ENCODE measurements around the gene SOCS3. TPM values are rescaled to one million over a fixed set of nuclear protein-coding genes. Genes with fewer than 3 reads are reported as not detected.

Gene SOCS3
- total RNA-seq, 2 donors from 2014 or later = 10.6 to 59.6 TPM

DNA sequence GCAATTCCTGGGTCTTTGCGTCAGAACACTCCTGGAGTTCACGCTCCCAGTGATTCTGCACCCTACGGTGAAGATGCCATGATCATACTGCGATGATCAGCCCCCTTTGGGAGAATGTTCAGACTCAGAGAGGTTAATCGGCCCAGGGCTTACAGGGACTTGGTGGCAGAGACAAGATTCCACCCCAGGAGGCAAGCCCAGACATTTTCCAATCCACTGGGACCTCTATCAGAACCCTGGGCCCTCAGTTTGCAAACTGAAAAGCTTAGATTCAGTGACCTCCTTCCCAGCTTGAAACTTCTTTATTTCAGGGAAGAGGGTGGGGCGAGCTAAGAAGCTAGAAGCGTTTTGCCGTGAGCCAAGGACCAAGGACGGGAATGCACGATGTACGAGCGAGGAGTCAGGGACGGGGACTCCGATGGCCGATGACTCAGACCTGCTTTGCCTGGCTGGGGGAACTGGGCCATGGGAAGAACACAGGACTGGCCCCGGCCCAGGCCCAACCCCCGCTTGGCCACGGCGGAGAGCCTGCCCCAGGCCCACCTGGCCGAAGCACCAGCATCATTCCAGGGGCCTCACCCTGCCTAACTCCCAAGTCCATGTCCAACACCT is 34.7 kb downstream of the SOCS3 start:
- Histone ChIP-seq H3K27ac (peak overlapping the region; percentile 46 to 57), H3K4me1 (replicated peaks) (no peaks in the 10 kb centered on the region), H3K9me3 (no peaks in the 10 kb centered on the region), H3K36me3 (no peaks in the 10 kb centered on the region), H3K4me3 (no peak overlapping the region), H3K27me3 (replicated peaks; ENCODE audit: insufficient read depth) (no peaks in the 10 kb centered on the region)
- 36% methylated on average over 20 of the region's 20 CpGs for WGBS
- no peak for DNase-seq (ENCODE audit: low spot score)
- TF ChIP-seq CTCF (IDR thresholded peaks at IDR 0.05) = no peak
- intact Hi-C loops (cut with DNase I) = no loop called here

DNA sequence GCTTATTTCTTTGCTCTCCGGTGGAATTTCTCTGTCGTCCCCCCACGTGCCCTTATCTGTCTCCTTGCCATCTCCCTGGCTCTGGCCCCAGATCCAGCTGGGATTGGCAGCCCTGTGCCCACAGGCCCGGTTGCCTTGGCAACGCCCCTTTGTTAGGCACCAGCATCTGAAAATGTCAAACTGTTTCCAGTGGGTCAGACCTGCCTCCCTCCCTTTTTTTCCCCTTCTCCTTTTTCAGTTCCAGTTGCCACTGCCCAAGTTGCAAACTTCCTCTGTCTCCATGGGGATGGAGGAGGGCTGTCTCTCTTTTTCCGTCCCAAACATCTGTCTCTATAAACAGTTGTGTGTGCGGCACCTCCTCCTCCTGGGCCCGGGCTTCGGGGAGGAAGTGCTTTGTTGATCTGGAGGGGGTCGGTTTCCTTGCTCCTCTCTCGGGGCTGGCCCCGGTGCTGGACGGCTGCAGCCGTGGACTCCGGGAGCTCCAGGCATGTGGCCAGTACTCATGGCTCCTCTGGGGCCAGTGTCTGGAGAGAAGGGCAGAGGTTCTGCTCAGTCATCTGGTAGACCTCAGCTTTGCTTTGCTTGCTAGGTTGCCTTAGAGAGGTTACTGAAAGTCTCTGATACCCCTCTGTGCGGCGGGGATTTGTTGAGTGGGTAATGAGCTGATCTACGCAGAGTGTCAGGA is 35.3 kb downstream of the SOCS3 start:
- TF ChIP-seq POLR2AphosphoS5 (IDR thresholded peaks at IDR 0.05) (peak; percentile 44), POLR2A (IDR thresholded peaks at IDR 0.05) (no peak)
- Histone ChIP-seq H3K9me3 (no peaks in the 10 kb centered on the region), H3K27me3 (replicated peaks; ENCODE audit: insufficient read depth) (no peaks in the 10 kb centered on the region), H3K27ac (peak overlapping the region; percentile 46 to 57), H3K36me3 (no peaks in the 10 kb centered on the region), H3K4me3 (no peak overlapping the region), H3K4me1 (replicated peaks) (no peaks in the 10 kb centered on the region)
- no peak for DNase-seq (ENCODE audit: low spot score)
- intact Hi-C loops (cut with DNase I) = no loop called here
- 16% methylated on average over 18 of the region's 18 CpGs for WGBS

DNA sequence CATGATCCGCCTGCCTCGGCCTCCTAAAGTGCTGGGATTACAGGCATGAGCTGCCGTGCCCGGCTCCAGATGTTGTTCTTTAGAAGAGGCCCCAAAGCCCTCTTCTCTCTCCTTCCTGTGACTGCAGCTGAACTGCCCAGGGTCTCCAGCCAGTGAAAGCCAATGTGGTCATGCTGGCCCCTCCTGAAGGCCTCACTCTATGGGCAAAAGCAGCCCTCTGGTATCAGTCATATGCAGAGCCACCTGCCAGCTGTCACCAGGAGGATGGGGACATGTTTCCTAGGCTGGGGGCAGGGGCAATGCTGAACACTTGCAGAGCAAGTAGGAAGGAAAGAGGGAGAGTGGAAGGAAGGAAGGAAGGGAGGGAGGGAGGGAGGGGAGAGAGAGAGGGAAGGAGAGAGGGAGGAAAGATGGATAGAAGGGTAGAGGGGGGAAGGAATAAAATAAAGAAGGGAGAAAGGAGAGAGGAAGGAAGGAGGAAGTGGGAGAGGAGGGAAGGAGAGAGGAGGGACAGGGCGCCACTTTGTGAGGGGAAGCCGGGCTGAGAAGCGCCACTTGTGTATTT is 36.0 kb downstream of the SOCS3 start:
- Histone ChIP-seq H3K36me3 (no peaks in the 10 kb centered on the region), H3K9me3 (no peaks in the 10 kb centered on the region), H3K4me1 (replicated peaks) (no peaks in the 10 kb centered on the region), H3K27ac (peak overlapping the region; percentile 45 to 46), H3K4me3 (no peak overlapping the region), H3K27me3 (replicated peaks; ENCODE audit: insufficient read depth) (no peaks in the 10 kb centered on the region)
- intact Hi-C loops (cut with DNase I) = no loop called here
- TF ChIP-seq POLR2AphosphoS5 (IDR thresholded peaks at IDR 0.05) (no peak), CTCF (IDR thresholded peaks at IDR 0.05) (no peak), POLR2A (IDR thresholded peaks at IDR 0.05) (no peak)
- DNase-seq (ENCODE audit: low spot score) = no peak
- 42% methylated on average over 7 of the region's 7 CpGs for WGBS

DNA sequence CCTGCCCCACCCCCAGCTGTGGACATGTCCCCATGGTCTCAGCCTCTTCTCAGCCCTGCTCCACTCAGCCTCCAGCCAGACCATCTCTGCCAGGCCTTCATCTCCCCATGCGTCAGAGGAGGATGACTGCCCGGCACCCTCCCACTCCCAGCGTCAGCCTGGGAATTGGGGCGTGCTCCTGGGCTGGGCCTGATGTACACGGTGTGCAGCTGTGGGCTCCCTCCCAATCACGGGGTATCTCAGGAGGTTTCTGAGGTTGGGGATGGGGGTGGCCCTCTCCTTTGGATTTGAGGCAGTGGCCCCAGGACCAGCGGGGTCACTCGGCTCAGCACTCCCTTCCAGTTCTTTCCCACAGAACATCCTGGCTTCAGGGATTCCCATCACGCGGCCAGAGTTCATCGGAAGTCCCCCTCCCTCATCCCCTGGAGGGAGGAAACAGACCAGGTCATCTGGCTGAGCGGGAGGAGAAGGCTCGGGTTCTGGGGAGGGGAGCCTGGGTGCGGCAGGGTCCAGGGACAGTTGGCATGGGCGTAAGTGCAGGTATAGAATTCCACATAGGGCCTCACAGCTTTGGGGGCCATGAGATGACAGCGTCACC is 36.9 kb downstream of the SOCS3 start:
- H3K27me3 ChIP-seq (replicated peaks; ENCODE audit: insufficient read depth) = no peaks in the 10 kb centered on the region
- H3K4me3 ChIP-seq = no peak overlapping the region
- no peaks in the 10 kb centered on the region for H3K9me3 ChIP-seq
- peak overlapping the region in 1 of 2 donors; percentile 46 for H3K27ac ChIP-seq
- TF ChIP-seq POLR2AphosphoS5 (IDR thresholded peaks at IDR 0.05) = no peak
- no peak for TF ChIP-seq CTCF (IDR thresholded peaks at IDR 0.05)
- TF ChIP-seq POLR2A (IDR thresholded peaks at IDR 0.05) = no peak
- no peaks in the 10 kb centered on the region for H3K4me1 ChIP-seq (replicated peaks)
- intact Hi-C loops (cut with DNase I) = no loop called here
- H3K36me3 ChIP-seq = no peaks in the 10 kb centered on the region
- DNase-seq (ENCODE audit: low spot score) = no peak
- WGBS = 83% methylated on average over 16 of the region's 16 CpGs

DNA sequence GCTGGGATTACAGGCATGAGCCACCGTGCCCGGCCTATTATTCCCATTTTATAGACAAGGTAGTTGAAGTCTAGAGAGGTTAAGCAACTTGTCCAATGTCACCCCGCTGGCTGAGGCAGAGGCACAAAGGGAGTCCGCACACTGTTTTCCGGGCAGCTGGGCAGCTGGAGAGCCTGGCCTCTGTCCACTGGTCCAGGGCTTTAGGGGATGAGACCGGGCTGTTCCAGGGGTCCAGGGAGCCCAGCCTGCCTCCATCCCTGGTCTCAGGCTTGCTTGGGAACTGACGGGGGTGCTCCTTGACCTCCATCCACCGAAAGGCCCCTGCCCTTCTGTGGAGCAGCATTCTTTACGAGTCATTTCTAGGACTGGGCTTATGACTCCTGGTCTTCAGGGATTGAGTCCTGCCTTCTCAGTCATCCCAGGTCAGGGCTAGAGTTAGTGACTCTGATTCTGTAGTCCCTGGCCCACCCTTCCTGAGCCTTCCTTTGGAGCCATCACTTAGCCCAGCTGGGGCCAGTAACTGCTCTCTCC is 37.5 kb downstream of the SOCS3 start:
- WGBS = 85% methylated on average over 9 of the region's 9 CpGs
- no peak for DNase-seq (ENCODE audit: low spot score)
- no peak overlapping the region for H3K4me3 ChIP-seq
- no peaks in the 10 kb centered on the region for H3K36me3 ChIP-seq
- intact Hi-C loops (cut with DNase I) = no loop called here
- H3K27me3 ChIP-seq (replicated peaks; ENCODE audit: insufficient read depth) = no peaks in the 10 kb centered on the region
- no peak for TF ChIP-seq POLR2AphosphoS5 (IDR thresholded peaks at IDR 0.05)
- no peak for TF ChIP-seq POLR2A (IDR thresholded peaks at IDR 0.05)
- TF ChIP-seq CTCF (IDR thresholded peaks at IDR 0.05) = no peak
- no peaks in the 10 kb centered on the region for H3K9me3 ChIP-seq
- H3K4me1 ChIP-seq (replicated peaks) = no peaks in the 10 kb centered on the region
- peak overlapping the region in 1 of 2 donors; percentile 46 for H3K27ac ChIP-seq

Data from prostate gland (tissue), 2 donors.